T-helper 9 cell (primary cell): Measurements from ENCODE around the gene MYOZ2.
"Not testable (repeated sequence)": the region's sequence is repeated elsewhere in the genome, so short reads cannot be mapped to it uniquely, and the experiment has no call there.

Experiments used
- DNase-seq: peaks from one replicate; pipeline ENCODE4 v3.0.0-alpha.2; 2020

MYOZ2 gene

DNA sequence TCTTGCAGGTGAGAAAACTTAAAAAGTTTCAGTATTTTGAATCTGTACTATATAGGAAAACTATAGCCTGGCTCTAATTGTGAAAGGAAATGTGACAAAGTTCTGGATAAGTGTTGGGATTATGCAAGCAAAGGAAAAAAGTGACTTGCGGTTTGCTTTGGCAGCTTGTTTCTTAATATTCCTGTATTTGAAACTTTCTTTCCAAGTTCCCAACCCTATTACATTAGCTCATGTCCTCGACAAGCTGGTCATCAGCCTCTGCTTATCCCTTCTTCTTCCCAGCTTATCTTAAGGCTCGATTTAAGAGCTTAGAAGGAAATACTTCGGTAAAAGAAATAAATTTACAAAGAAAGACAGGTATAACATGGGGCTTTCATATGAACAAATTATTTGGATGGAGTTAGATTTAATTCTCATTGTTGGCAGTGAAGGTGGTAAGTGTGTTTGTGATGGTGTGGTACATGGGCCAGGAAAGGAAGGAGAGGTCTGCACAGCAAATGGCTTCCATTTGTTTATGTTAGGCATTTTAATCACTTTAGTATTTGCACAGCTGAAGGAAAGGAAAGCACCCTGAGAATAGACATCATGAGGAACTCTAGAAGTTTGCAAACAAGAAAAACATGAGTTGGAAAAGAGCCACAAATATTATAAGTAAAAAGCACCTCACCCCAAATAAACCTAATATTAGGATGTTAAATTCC is 5.1 kb upstream of the MYOZ2 start:
- DNase-seq: no peak

DNA sequence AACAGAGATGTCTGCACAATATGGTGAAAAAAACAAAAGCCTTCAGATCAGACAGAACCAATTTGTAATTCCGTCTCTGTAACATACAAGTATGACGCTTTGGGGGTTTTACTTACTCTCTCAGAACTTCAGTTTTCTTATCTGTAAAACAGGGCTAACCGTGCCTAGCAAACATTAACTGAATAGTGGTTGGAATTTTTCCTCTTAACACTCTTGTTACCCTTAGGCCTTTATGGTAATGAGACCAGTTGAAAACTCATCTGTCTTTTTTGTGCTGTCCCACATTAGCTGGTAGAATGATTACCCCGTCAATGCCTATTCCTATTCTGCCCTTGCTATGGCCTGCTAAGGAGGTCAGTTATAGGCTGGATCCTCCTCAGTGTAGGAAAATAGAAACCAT is 4.5 kb upstream of the MYOZ2 start:
- no peak for DNase-seq

DNA sequence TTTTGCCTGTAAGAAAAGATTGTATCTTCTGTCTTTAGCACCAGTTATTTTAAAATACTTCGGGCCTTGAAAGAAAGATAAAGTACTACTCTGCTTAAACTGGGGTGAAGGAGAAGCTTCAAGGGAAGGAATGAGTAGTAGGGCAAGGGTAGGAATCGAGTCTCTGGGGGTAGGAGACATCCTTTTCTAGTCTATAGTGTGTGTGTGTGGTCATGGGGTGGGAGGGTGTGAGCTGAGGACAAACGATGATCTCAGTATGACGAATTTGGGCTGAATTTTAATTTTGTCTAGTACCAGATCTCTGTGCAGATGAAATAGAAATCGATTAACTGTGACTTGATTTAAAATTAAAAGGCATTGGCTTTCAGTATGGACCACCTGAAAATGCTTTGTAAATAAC is 3.3 kb upstream of the MYOZ2 start:
- no peak for DNase-seq

DNA sequence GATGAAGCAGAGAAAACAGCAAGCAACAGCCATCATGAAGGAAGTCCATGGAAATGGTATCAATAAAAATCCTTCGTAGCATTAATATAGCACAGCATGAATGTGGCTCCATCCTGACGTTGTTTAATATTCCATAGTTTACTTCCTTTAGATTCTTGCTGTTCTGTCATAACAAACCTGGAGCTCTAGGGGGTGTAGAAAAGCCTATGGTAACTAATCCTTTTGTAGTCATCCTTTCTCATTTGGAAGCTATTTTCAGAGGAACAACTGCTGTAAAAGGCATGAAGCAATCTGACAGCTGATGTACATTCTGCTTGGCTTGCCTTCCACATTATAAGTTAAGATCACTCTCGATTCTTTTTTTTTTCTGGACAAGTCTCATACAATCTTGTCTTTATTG is 914 bp downstream of the MYOZ2 start:
- DNase-seq: no peak

DNA sequence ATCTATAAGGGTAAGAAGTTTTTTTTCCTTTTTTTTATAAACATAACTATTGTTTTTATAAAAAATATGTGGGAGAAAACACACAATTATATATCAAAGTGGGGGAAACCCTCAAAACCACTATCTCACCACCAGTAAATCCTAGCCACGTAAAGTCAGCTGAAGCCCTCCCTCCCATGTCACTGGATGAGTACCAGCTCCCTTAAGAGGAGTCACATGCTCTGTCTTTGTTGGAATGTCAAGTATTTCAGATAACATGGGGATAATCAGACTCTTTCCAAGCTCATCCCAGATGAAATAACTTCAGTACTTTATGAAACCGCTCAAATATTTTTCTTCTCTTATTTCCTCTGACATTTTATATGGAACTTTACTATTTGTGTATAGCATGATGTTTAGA is 2.4 kb downstream of the MYOZ2 start:
- DNase-seq: no peak

DNA sequence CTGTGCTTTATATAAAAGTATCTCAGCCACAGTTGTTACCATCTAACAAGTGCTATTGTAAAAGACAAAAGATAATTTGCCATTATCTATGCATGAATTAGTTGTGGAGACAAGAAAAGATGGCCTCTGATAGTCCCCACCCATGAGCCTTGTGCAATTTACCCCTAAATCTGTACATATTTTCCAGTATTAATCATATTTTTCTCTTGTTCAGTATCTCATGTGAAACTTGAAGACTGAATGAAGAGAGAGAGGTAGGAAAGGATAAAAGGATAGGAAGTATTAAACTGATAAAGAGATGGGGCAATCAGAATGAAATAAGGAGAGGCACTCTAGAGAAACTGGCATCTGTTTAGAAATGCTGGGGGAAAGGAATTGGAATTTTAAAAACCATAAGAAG is 3.7 kb downstream of the MYOZ2 start:
- DNase-seq: no peak

DNA sequence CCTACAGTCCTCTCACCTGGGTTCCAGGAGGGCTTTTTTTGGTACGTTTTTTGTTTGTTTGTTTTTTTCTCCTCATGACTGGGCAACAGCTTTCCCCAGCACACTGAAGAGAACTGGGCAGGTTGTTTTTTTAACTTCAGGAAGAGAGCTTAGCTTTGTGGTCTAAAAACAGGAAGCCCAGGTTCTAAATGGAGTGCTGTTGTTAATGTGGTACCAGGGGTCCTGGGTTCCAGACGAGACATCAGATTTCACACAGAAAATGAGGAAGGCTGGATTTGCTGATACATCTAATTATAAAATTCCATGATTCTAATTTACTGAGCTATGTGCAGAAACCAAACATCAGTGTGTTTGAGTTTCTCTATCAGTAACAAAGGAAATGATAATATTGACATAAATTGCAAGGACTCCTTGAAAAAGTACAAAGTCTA is 4.2 kb downstream of the MYOZ2 start:
- DNase-seq: no peak

DNA sequence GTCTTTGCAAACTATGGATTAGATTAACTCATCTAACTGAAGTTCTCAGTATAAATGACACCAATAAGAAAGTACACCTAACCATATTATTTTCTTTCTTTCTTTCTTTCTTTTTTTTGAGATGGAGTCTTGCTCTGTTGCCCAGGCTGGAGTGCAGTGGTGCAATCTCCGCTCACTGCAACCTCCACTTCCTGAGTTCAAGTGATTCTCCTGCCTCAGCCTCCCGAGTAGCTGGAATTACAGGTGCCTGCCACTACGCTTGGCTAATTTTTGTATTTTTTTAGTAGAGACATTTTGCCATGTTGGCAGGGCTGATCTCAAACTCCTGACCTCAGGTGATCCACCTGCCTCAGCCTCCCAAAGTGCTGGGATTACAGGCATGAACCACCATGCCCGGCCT is 5.7 kb downstream of the MYOZ2 start:
- DNase-seq: not testable (repeated sequence)

DNA sequence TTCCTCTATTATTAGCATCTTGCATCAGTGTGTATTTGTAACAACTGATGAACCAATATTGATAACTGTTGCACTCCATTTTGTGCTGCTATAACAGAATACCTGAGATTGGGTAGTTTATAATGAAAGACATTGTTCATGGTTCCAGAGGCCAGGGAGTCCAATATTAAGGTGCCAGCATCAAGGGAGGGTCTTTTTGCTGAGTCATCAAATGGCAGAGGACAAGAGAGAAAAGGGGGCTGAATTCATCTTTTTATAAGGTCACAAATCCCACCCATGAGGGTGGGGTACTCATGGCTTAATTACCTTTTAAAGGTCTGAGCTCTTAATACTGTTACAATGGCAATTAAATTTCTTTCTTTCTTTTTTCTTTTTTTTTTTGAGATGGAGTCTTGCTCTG is 7.2 kb downstream of the MYOZ2 start:
- no peak for DNase-seq

DNA sequence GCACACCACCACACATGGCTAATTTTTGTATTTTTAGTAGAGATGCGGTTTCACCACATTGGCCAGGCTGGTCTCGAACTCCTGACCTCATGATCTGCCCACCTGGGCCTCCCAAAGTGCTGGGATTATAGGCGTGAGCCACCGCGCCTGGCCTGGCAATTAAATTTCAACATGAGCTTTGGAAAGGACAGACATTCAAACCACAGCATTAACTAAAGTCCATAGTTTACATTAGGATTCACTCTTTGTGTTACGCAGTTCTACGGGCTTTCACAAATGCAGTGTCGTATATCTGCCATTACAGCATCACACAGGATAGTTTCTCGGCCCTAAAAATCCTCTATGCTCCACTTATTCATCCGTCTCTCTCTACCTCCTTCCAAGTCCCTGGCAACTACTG is 7.7 kb downstream of the MYOZ2 start:
- DNase-seq: not testable (repeated sequence)

DNA sequence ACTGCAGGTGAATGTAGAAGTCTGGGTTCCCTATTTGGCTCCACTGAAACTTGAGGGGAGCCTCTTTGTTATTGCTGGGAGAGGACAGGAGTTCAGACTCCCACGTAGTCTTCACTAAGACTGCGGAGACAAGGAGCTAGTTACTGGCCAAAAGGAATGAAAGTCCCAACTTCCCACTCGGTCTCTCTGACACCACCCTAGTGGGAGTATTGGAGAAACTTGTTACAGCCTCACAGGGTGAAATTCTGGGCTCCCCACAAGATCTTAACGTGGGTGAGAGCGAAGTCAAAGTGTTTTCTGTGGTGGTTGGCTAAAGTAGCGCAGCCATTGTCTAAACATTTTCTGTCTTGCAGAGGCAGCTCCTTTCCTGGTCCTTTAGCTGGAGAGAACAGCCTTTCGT is 13.5 kb downstream of the MYOZ2 start:
- no peak for DNase-seq

DNA sequence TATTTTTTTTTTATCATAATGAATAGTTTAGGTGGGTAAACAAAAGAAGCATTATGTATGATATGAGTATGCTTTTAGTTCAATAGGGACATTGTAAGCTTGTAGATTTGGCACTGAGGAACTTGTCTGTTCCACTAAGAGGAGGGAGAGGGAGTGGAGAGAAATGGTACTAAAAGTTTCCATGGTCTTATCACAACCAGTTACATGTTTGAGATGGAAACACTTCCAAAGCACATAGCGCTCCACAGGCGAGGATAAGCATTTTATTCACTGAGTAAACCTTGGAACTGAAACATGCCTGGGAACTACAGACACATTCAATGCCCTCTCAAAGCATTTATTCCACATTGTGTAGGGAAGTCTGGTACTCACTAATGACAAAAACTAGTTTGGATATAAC is 15.5 kb downstream of the MYOZ2 start:
- DNase-seq: no peak

DNA sequence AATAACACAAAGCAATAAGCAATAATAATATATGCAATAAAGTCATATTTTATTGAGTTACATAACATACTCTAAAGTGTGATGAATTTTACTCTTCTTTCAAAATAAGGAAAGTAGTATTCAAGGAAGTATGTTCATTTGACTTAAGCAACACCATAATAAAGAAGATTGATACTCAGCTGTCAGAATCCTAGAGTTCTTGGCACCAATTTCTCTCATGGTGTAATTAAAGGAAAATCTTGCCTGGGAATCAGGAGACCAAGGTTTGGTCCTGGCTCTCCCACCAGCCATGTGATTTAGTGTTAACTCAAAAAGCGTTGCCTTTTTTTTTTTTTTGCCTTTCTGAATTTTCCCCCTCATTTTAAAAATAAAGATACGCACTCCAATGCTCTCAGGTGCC is 17.1 kb downstream of the MYOZ2 start:
- DNase-seq: no peak

DNA sequence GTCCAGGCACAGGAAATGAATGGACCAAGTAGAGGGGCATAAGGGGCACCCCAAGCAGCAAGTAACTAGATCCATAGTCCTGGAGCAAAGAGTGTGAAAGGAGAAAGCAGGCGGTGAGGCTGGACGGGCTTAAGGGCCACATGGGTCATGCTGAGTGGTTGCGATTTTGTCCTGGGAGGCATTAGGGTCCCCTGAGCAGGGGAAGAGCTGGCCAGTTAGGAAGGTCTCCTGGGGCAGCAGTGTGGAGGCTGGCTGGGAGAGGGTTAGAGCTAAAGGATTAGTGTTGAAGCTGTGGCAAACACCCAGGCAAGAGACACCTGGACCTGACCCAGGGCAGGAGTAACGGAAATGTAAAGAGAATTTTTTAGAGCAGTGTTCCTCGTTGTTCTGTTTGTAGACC is 26.5 kb downstream of the MYOZ2 start:
- no peak for DNase-seq

DNA sequence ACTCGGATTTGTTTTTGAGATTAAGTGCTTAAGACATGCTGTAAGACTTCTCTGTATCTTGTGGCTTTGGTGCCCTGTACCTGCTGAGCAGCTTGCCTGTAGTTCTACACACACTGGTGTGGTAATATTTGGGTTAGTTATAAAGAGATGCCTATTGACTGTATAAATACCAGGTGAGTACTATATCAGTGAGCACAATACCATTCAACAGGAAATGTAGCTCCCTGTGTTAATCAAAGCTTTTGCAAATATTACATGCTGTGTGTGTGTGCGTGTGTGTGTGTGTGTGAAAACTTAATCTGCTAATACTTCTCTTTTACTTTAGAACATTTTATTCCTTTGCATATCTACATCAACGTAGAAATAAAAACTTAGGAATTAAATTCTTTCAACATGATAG is 30.1 kb downstream of the MYOZ2 start:
- no peak for DNase-seq

DNA sequence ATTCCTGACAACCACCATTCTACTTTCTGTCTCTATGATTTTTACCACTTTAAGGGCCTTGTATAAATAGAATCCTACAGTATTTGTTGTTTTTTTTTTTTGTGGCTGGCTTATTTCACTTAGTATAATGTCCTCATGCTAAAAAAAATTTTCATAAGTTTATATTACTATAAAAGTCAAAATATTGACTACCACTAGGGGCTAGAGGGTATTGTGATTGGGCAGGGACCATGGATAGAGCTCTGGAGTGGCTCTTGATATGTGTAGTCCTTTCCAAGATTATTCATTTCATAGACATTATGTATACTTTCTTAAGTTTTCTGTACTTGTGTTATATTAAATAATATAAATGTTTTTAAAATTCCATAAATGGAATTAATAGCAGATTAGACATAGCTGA is 34.6 kb downstream of the MYOZ2 start:
- DNase-seq: no peak

DNA sequence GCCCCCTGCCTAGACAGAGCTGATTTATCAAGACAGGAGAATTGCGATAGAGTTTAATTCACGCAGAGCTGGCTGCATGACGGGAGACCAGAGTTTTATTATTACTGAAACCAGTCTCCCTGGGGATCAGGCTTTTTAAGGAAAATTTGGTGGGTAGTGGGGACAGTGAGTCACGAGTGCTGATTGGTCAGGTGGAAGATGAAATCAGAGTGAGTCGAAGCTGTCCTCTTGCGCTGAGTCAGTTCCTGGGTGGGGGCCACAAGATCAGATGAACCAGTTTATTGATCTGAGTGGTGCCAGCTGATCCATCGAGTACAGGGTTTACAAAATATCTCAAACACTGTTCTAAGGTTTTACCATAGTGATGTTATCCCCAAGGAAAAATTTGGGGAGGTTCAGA is 36.6 kb downstream of the MYOZ2 start:
- DNase-seq: no peak

DNA sequence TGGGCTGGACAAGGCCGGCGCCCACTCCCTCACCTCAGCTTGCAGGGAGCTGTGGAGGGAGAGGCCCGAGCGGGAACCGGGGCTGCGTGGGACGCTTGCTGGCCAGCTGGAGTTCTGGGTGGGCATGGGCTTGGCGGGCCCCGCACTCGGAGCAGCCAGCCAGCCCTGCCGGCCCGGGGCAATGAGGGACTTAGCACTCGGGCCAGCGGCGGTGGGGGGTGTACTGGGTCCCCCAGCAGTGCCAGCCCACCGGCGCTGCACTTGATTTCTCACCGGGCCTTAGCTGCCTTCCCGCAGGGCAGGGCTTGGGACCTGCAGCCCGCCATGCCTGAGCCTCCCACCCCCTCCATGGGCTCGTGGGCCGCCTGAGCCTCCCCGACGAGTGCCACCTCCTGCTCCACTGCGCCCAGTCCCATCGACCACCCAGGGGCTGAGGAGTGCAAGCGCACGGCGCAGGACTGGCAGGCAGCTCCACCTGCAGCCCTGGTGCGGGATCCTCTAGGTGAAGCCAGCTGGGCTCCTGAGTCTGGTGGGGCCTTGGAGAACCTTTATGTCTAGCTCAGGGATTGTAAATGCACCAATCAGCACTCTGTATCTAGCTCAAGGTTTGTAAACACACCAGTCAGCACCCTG is 38.2 kb downstream of the MYOZ2 start:
- not testable (repeated sequence) for DNase-seq

DNA sequence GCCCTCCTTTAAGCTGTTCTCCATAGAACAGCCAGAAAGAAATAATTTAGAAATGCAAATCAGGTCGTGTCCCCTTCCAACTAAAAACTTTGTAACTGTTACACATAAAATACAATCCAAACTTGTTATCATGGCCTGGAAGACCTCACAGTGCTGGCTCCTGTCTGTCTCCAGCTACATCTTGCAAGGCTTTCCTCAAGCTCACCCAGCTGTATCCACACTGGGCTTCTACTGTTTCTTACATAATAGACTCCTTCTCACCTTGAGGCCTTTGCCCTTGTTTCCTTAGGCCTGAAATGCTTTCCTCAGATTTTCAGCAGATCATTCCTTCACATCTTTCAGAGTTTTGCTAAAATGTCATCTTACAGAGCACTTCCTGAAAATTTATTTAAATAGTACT is 43.4 kb downstream of the MYOZ2 start:
- no peak for DNase-seq

DNA sequence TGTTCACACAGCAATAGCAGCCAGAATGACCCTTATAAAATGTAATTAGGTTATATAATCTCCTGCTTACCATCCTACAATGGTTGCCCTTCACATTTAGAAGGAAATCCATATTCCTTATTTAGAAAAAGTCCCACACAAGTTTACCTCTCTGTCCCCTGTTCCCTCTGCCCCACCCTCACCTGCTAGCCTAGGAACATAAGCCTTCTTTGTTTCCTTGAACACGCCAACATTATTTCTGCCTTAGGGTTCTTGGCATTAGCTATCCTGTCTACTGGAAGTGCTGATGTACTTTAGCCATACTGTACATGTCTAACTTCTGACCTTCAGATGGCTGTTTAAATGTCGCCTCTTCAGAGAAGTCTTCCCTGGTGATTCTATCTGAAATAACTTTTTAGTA is 48.5 kb downstream of the MYOZ2 start:
- DNase-seq: no peak

DNA sequence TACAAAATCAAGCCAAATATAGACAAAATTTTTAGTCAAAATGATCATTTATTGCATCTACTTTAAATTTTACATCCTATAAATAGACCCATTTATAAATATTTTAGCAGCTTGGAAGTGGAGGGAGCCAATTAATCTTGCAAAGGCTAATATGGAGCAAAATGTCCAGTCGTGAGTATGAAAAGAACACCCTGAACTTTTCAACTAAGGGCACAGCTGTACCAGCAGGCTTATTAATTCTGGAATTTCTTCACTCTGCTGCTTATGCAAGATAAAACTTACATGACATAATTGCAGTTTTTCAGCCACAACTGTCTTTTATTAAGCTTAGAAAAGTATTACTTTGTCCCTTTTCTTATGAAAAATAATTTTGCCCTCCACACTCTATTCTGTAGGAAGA is 54.0 kb downstream of the MYOZ2 start:
- no peak for DNase-seq

DNA sequence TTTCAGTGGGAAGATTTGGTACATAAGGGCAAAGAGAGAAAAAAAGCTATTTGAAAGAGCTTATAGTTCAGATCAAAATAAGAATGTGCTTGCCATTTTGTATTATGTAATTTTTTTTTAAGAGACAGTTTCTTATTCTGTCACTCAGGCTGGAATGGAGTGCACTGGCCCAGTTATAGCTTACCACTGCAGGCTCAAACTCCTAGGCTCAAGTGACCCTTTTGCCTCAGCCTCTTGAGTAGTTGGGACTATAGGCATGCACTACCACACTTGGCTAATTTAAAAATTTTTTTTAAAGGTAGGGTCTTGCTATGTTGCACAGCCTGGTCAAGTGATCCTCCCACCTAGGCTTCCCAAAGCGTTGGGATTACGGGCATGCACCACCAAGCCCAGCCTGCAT is 54.7 kb downstream of the MYOZ2 start:
- DNase-seq: no peak

DNA sequence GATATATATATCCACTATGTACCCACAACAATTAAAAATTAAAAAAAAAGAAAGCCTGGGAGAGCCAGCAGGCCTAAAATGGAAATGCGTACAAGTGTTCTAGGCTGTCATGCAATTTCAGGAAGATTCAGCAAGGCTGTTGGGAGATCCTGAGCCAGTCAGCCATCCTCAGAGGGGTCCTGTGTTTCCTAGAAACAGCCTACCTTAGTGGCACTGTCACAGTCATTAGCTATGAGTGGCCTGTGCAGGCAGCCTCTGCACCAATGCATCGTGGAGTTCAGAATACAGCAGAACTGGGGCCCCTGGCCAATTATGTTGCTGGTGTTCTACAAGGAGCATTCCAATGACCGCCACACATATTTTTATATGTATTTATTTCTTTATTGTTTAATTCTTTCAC is 55.9 kb downstream of the MYOZ2 start:
- no peak for DNase-seq

DNA sequence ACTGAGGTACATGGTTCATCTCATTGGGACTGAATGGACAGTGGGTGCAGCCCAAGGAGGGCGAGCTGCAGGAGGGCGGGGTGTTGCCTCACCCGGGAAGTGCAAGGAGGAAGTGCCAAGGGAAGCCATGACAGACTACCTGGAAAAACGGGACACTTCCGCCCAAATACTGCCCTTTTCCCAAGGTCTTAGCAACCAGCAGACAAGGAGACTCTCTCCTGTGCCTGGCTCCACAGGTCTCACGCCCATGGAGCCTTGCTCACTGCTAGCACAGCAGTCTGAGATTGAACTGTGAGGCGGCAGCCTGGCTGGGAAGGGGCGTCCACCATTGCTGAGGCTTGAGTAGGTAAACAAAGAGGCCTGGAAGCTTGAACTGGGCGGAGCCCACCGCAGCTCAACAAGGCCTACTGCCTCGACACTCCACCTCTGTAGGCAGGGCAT is 62.2 kb downstream of the MYOZ2 start:
- DNase-seq: no peak

DNA sequence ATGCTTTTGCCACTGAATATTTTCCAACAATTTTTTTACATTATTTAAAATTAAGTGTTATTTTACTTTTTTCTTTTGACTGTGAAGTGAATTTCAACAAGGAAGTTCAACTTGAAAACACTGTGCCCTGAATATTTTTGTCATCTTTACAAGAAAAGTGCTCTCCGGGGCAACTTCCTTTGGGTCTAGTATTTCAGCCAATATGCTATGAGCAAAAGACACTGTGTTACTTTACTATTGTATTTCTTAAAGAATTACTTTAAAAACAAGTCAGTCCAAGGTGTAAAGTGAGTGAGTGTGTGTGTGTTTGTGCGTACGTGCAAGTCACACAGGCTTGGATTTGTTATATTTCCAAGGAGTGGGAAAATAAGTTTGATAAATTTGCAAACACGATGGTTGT is 69.3 kb downstream of the MYOZ2 start:
- no peak for DNase-seq
